ENCODE results near the gene NUFIP1.

DNA sequence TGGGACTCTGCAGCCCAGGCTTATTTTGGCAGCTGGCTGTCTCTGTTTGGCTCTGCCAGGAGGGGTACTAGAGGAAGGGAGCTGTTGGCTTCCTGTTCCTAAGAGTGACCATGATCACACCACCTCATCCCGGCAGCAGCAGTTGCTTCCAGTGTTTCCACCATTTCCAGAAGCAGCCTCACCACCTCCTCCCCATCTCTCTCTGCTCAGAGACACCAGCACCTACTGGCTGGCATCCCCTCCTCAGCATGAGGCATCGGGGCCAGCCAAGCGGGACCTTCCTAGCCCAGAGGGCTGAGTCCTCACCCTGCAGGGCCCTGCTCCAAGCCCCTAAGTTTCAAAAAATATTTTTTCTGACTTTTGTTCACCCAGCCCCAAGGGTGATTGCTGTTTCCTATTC is 59.0 kb downstream of the NUFIP1 start:
- TF ChIP-seq, protein P1, sequence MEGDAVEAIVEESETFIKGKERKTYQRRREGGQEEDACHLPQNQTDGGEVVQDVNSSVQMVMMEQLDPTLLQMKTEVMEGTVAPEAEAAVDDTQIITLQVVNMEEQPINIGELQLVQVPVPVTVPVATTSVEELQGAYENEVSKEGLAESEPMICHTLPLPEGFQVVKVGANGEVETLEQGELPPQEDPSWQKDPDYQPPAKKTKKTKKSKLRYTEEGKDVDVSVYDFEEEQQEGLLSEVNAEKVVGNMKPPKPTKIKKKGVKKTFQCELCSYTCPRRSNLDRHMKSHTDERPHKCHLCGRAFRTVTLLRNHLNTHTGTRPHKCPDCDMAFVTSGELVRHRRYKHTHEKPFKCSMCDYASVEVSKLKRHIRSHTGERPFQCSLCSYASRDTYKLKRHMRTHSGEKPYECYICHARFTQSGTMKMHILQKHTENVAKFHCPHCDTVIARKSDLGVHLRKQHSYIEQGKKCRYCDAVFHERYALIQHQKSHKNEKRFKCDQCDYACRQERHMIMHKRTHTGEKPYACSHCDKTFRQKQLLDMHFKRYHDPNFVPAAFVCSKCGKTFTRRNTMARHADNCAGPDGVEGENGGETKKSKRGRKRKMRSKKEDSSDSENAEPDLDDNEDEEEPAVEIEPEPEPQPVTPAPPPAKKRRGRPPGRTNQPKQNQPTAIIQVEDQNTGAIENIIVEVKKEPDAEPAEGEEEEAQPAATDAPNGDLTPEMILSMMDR (conservative IDR thresholded peaks at IDR 0.05; ENCODE audit: low read depth in 2 of 2), result no peak
- TF ChIP-seq JUNB (IDR thresholded peaks at IDR 0.05; ENCODE audit: unreplicated experiment) (no peak), ZNF331 (CRISPR knock-in tag; IDR thresholded peaks at IDR 0.05; ENCODE audit: low read depth) (no peak), EZH2 (IDR thresholded peaks at IDR 0.05; ENCODE audit: low read depth, unreplicated experiment) (no peak)
